Medulla oblongata (tissue), 1 donor: ENCODE results near the gene RSU1.

Experiments
- DNase-seq: peaks from one replicate; pipeline ENCODE4 v3.0.0-alpha.2; 2015; ENCODE audit errors: extremely low spot score

The RSU1 gene

DNA sequence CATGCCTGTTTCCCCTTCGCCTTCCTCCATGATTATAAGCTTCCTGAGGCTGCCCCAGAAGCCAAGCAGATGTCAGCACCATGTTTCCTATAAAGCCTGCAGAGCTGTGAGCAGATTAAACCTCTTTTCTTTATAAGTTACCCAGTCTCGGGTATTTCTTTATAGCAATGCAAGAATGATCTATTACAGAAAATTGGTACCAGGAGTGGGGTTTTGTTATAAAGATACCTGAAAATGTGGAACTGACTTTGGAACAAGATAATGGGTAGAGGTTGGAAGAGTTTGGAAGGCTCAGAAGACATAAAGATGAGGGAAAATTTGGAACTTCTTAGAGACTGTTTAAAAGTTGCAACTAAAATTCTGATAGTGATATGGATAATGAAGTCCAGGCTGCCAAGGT lies 4.8 kb upstream of the RSU1 start:
- DNase-seq = no peak

DNA sequence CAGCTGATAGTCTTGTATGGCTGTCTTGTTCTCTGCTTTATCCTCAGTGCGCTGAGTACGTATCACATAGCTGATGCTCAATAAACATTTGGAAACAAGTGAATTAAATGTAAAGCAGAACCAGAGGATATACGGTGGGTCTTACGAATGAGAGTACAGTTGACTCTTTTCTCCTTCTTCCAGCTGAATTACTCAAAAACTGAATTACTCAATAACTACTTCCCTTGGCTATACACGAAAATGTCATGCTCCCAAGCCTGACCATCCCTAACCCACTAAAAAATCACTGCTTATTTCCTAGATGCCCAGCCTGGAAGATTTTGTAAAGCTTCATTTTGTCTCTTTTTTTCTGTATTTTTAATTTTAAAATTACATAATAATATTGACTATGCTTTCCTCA lies 3.2 kb upstream of the RSU1 start:
- no peak for DNase-seq

DNA sequence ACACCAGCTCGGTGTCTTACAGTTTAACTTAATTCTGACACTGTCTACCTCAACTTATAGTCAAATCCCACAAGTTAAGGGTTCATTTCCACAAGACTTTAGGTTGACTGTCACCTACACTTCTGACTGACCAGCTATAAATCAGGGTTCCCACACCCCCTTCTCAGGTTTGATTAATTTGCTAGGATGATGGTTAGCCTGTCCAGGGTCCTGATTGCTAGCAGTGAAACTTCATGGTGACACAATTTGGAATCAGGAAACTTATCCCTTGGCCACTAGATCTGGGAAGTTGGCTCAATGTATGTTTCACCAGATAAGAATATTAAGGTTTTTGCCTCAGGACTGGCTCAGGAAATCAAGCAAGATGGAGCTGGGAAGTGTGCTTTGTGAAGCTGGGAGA lies 2.8 kb upstream of the RSU1 start:
- DNase-seq = no peak

DNA sequence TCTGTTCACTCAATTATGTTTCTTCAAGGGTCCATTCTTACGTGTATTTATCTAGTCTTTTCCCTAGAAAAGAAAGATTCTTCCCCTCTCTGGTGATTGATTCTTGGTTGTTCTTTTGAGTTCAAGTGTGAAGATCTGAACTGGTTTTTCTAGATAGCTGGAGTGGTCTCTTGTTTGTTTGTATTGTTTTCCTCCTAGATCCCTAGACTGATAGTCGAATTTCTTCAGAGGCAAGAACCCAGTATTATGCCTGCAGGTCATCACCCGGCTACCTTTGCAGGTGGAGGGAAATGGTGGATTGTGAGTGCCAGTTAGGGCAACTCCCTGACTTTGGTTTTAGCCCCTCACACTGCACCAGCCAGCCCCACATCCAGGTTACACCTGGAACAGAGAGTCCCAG lies 2.2 kb upstream of the RSU1 start:
- DNase-seq = no peak

DNA sequence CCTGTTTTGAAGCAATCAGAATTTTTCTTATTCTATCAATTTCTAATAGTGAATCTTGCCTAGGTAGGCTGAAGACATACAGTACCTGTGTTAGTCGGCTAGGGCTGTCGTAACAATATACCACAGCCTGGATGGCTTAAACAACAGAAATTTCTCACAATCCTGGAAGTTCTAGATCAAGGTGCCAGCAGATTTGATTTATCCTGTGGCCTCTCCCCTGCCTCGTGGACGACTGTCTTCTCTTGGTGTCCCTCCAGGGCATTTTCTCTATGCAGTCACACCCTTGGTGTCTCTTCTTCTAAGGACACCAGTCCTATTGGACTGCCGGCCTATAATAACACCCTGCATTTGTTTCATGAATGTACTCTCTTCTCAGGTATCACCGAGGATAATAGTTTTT lies 1.8 kb upstream of the RSU1 start:
- no peak for DNase-seq

DNA sequence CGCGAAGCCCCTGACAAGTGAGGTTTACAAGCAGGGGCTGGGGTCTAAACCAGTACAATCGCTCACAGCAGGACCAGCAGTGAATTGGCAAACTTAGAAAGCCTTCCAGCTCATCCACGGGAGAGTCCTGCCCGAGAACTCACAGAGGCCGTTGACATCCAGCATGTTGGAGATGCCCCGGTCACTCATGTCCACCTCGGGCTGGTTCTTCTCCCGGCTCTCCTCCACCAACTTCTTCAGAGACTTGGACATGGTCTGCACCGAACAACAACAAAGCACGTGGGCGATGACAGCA lies 447 bp downstream of the RSU1 start:
- no peak for DNase-seq

DNA sequence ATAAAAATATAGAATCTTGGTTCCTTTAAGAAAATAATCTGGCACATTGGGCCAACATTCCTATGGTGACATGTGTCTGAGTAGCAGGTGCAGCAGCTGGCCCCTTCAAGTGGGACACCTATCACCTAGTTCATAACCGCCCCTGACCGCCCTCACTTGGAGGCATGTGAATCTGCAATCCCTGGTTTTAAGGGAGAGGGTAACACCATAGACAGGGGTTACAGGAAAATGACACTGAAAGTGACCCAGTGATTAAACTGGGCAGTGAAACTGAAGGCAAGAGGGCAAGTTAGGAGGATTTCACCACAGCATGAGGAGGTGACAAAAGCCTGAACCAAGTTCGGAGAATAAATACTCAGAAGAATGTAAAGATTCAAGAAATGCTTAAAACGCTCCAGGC lies 1.1 kb downstream of the RSU1 start:
- DNase-seq = no peak

DNA sequence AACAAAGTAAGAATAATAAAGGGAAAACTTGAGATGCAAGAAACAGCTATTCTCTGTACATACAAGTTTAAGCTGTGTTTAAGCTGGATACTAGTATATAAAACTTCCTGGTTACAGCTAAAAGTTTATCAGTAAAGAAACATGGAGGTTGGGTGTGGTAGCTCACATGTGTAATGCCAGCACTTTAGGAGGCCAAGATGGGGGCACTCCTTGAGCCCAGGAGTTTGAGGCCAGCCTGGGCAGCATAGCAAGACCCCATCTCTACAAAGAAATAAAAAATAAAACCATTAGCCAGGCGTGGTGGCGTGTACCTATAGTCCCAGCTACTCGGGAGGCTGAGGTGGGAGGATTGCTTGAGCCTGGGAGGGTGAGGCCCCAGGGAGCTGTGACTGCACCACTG lies 3.2 kb downstream of the RSU1 start:
- no peak for DNase-seq

DNA sequence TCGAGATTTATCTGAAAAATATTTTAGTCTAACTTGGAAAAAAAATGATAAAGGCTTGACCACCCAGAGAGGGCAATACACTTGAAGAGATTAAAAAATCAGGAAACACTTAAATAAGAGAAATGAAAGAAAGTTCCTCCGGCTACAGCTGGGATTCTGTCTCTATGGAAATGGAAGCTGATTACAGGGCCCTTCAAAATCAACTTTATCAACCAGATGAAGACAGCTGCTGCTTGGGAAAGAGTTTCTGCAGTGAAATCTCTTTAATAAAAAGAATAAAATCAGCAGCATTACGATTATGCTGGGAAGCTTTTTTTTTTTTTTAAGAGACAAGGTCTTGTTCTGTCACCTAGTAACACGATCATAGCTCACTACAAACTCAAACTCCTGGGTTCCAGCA lies 4.5 kb downstream of the RSU1 start:
- DNase-seq = no peak

DNA sequence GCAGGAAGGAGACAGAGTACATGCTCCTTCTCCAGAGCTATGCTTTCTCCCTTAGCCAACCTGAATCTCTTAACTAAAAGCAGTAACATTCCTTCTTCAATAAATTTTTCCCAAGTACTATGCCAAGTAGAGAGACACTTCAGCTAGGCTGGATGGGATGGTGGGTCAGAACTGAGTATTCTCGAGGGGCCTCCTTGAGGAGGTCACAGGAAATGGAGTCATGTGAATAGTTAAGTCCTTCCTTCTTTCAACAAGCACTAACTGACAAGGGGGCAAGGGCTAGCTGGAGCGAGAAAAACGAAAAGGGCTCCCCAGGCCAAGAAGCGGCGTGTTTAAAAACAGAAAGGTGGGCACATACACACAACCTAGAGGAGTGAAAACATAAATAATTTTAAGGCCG lies 5.5 kb downstream of the RSU1 start:
- DNase-seq = no peak

DNA sequence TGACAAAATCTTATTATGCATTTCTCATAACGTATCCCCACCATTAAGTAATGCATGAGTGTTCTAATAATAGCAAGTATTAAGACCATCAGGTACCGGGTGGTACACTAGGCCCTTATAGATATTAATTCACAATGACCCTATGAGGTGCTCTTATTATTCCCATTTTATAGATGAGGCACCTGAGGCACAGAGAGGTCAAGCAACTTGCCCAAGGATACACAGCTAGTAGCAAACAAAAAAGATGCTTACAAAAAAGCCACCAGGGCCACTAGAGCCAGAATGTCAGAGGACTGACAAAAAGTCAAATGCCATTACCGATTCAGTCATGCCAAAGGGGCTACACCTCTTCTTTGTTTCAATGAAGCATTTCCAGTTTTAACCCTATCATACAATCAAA lies 5.9 kb downstream of the RSU1 start:
- DNase-seq = no peak

DNA sequence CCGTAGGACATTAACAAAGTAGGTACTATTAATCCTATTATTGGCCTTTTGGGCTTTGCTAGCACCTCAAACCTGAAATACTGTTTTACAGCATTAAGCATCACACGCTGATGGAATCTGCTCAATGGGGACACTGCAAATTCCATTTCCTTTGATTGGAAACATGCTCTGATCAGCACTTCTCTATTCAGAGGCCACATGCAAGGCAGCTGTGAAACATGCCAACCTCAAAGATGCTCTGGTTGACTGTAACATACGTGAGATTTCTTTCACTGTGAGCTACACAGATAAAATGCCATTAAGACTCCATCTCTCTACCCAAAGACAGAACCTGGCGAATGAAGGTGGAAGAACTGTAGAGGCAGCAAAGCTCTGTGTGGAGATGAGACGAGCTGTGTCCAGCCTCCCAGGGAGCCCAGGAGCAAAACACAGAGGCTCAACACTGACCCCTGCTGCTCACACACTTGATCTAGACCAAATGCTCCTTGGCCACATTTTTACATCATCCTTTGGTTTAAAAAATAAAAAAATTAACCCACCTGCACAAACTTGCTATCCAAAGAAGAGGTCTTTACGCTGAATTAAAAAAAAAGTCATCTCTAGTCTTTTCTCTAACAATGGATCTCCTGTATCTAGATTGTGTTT lies 8.0 kb downstream of the RSU1 start:
- peak; percentile 56 for DNase-seq

DNA sequence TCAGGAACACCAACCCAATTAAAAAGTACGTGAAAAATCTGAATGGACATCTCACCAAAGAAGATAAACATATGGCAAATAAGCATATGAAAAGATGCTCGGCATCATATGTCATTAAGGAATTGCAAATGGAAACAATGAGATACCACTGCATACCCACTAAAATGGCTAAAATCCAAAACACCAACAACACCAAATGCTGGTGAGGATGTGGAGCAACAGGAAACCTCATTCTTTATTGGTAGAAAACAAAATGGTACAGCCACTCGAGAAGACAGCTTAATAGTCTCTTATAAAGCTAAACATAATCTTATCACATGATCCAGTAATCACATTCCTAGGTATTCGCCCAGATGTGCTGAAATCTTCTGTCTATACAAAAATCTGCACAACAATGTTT lies 13.1 kb downstream of the RSU1 start:
- DNase-seq = no peak

DNA sequence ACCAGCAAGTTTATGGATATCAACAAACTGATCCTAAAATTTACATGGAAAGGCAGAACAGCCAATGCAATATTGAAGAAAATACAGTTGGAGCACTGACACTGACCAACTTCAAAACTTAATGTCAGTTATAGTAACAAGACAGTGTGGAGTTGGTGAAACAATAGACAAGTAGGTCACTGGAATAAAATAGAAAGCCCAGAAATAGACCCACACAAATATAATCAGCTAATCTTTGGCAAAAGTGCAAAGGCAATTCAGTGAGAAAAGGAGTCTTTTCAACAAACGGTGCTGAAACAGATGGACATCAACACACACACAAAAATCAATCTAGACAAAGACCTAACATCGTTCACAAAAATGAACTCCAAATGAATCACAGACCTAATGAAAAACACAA lies 13.8 kb downstream of the RSU1 start:
- DNase-seq = no peak

DNA sequence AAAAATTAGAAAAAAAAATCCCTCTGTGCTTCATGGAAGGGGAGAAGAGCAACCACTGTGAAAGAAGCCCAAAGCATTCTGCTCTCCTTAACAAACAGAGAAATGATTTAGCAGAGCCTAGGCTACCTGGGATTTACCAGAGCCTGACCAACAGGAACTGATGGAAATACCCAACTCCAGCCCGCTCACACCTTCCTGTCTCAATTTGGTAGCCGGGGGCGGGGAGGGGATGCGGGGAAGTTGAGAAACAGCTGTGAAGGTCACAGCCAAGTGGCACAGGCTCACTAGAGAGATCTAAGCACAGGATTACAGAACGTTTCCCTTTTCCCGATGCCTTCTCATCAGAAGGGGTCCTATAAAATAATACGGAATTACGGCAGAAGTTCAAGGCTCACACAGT lies 17.6 kb downstream of the RSU1 start:
- DNase-seq = no peak

DNA sequence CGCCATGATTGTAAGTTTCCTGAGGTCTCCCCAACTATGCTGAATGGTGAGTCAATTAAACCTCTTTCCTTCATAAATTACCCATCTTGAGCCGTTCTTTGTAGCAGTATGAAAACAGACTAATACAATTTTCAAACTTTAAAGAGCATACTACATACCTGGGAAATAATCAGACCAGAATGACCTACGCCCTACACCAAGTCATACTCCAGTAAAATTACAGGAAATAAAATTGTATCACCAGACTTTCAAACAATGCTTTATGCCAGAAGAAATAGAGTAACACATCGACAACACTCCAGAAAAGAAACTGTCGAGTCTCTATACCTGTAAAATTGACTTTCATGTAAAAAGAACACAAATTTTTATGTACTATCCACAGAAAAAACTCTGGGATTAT lies 18.7 kb downstream of the RSU1 start:
- DNase-seq = no peak

DNA sequence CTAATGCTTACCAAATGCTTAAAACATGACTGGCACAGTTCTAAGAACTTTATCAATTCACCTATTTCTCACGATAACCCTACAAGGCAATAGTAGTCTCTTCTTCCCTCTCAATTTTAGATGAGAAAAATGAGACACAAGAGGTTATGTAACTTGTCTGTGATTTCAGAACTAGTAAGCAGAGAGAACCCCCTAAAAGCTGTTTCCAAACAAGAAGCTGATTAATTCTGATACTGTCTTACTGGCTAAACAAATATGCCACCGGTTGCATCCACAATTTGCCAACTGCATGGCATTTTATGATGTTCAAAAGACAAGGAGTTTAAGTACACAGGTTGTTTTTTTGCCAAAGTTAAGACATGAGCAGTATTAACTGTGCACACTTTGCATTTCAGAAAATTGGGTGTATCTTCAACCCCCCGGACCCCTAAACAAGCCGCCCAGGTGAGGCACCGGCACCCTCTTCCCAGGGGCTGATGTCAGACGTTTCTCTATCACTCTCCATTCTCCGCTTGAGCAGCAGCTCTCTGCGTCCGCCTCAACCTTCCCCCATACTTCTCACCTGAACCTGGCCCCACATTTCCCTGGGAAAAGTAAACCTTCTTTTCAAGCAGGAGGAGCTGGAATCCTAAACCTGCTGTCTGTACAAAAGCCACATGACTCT lies 21.7 kb downstream of the RSU1 start:
- DNase-seq = no peak

DNA sequence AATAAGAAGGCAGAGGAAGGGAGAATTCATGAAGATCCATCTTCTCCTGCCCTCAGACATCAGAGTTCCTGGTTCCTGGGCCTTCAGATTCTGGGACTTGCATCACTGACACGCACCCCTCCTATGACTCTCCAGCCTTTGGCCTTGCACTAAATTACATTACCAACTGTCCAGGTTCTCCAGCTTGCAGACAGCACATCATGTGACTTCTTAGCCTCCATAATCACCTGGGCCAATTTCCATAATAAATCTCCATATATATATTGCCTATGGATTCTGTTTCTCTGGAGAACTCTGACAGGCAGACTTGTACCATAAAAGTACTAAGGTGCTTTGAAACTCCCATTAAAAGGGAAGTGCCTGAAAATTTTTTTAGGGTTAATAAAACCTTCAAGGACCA lies 23.2 kb downstream of the RSU1 start:
- DNase-seq = no peak

DNA sequence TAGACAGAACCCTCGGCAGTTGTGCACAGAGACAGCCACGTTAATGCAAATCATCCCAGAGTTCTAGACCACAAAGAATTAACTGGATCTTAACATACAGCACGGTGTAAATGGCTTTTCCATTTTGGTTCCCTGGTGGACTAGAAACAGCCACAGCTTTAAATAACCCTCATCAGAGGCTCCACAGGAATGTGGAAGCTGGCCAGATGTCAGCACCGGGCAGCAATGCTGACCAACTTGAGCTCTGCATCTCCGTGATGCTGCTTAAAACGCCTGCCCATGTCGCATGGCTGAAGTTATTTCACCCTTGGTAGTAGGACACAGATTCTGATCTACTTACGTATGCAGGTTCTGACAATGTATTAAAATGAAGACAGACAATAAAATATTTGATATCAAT lies 24.5 kb downstream of the RSU1 start:
- no peak for DNase-seq

DNA sequence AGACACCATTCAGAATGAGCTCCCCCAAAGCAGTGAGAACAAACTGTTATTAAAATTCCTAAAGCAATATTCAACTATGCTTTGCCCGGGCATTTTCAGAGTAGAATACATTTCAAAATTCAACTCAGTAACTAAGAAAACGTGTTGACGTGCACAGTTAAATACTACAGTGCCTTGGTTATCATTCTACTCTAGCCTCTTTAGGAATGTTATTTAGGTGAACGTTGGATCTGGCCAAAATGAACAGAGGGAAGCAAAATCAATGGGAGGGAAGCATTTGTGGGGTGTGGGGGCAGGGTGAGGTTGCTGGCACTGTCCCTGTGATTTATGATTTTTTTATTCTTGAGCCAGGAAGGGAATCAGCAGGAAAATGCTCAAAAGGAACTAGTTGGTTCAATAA lies 27.5 kb downstream of the RSU1 start:
- DNase-seq = no peak

DNA sequence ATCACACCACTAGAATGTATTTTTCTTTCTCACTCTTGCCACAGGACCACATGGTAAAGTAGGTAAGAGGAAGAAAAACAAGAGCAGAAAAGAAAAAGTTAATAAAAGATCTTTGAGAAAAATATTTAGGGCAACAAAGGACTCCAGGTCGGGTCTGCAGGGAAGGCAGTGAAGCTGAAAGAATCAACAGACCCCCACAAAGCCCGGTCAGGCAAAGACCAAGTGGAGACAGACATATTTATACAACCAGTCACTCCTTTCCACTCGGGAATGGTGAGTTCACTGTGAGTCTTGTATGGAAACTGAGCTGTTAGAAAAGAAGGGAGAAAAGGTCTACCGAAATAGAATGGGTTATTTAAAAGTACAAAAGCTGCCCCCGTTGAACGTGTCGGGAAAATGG lies 28.0 kb downstream of the RSU1 start:
- DNase-seq = no peak

DNA sequence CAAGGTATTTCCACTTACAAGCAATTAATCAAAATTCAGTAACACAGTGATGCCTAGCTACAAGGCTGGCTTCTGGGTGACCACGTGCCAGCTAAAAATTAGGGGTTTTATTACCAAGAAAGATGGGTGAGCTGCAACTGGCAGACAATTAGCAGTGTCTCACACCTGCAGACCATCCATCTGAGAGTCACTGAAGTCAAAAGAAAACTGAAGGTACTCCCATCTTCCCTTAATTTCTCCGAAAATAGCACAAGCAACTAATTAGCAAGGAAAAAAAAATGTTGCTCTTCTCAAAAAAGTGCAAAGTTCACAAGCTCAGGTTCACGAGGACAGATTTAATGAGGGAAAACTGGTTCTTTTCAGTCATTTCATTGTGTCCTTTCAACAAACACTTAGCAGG lies 28.4 kb downstream of the RSU1 start:
- DNase-seq = no peak

DNA sequence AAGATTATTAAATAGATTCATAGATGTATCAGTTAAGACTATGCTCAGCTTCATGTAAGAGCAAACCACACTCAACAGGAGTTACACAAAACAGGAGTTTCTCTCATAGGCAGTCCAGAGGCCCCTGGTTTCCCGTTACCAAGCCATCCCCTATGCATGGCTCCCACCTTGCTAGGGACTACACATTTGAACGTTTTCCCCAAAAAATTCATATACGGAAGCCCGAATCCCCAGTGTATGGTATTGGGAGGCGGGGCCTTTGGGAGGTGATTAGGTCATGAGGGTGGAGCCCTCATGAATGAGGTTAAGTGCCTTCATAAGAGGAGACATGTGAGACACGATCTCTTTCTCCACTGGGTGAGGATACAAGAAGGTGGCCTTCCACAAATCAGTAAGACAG lies 29.1 kb downstream of the RSU1 start:
- DNase-seq = no peak

DNA sequence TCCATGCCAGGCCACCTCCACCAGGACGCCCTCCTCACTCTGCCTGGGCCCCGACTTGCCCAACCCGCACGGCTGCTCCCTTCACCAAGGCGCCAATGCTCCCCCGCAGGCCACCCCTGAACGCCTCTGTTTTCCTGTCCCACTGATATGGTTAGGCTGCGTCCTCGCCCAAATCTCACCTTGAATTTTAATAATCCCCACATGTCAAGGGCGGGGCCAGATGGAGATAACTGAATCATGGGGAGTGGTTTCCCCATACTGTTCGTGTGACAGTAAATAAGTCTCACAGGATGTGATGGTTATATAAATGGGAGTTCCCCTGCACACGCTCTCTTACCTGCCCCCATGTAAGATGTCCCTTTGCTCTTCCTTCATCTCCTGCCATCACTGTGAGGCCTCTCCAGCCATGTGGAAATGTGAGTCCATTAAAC lies 29.8 kb downstream of the RSU1 start:
- DNase-seq = no peak
